ENCODE measurements around the gene RTEL1. TPM values are rescaled to one million over a fixed set of nuclear protein-coding genes. Genes with fewer than 3 reads are reported as not detected.
A peak's percentile ranks its signal among the peaks of the same experiment; 100 is the strongest.

RTEL1 gene
- total and polyA plus RNA-seq, 10 donors, result 7.3 to 49.8 (median 40.2) TPM

DNA sequence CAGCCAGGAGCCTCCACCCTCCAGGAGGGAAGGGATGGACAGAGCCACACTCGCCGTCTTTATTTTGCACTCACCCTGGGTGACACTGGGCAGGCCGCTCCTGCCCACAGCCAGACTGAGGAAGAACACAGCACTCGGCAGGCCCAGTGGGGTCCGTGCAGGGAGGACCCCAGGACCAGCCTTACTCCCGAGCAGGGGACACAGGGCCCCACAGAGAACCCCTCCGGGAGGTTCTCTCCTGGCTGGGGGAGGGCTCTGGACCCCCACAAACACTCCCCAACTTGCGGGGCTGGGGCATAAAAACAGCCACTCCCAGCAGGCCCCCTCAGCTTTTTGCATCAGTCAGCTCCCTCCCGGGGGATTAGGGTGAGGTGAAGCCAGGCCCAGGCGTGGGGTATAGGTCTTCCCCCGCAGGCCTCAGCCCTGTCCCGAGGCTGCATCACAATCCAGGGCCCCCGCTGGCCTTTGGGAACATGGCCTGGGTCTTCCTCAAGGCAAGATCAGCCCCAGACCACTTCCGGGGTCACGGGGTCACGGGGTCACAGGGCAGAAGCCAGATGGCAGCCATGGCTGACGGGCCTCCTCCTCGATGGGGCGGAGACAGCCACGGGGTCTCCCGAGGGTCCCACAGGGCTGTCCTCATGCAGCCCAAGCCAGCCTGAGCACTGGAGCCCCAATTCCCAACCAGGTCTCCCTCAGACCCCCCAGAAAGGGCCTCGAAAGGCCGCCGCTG, 41.5 kb downstream of the RTEL1 start:
- Histone ChIP-seq H3K36me3 (peaks cover 0 to 83% (median 22%) of the 10 kb centered on the region in 6 donors), H3K4me1 (peaks cover 30 to 85% (median 61%) of the 10 kb centered on the region in 6 donors), H3K27me3 (replicated peaks in 1 of 7) (peaks cover 0 to 7% (median 0%) of the 10 kb centered on the region in 7 donors), H3K4me3 (no peak overlapping the region), H3K27ac (peak overlapping the region; percentile 27 to 77 (median 70)), H3K9me3 (no peaks in the 10 kb centered on the region)
- intact Hi-C loops (cut with DNase I; ENCODE audit: low total_unique reads), result loop anchor here (10.0 kb wide), 1 partner anchor 165 kb away; the partner anchor contains the start of genes ABHD16B and TPD52L2
- peak; percentile 70 for DNase-seq
- 80 to 87% (median 82%) methylated on average over 14 to 24 of the region's 24 CpGs for WGBS, 5 donors
- TF ChIP-seq POLR2A (IDR thresholded peaks at IDR 0.05) (no peak), POLR2AphosphoS5 (IDR thresholded peaks at IDR 0.05) (peak in 2 of 3 donors; percentile 17 to 41)

DNA sequence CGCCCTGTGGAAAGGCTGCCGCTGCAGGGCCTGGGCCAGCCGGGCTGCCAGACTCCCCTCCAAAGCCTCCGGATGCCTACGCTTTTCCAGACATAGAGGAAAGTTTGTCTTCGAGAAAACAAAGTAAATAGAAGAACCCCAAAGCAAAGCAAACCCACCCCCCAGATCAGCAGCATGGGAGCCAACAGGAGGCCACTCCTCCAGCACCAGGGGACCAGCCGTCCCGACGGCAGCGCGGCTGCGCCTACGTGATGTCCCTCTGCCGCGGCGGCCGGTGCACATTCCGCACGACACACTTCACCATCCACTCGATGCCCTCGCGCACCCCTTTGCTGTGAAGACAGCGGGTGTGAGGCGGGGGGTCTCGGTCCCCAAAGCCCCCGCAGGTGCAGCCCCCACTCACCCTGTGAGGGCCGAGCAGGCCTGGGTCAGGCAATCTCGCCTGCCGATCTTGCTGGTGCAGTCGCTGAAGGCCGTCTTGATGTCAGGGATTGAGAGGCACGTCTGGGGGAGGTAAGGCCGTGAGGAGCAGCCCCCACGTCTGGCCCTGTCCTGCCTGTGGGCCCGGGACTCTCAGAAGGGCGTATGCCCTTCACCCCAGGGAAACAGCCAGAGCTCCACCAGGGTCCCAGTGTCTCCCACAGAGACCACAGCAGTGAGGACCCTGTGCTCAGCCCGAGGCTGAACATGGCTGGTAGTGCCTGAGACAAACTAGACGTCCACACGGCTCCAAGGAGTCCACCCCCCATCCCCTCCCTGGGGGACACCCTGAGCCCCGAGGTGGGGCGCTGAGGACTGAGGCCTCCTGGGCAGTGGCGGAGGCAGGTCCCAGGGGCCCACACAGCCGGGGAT, 42.3 kb downstream of the RTEL1 start:
- peak overlapping the region in 7 of 8 donors; percentile 7 to 77 (median 71) for H3K27ac ChIP-seq
- DNase-seq, result peak; percentile 69

DNA sequence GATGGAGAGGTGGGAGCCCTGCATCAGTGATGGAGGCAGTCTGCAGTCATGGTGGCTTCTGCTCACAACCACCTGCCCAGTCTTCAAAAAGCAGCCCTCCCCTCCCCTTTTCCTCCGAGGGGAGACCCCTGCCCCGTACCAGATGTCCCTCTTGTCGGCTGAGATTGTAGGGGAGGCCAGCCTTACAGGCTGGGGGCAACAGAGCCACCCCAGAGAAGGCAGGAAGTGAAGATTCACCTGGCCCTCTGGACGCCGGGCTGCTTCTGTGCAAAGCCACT, 42.9 kb downstream of the RTEL1 start:
- H3K4me1 ChIP-seq, result peaks cover 31 to 94% (median 68%) of the 10 kb centered on the region in 6 donors
- H3K27ac ChIP-seq, result peak overlapping the region in 4 of 8 donors; percentile 21 to 77 (median 55)
- TF ChIP-seq POLR2AphosphoS5 (IDR thresholded peaks at IDR 0.05) (no peak), POLR2A (IDR thresholded peaks at IDR 0.05) (no peak)
- TF ChIP-seq, protein P1, sequence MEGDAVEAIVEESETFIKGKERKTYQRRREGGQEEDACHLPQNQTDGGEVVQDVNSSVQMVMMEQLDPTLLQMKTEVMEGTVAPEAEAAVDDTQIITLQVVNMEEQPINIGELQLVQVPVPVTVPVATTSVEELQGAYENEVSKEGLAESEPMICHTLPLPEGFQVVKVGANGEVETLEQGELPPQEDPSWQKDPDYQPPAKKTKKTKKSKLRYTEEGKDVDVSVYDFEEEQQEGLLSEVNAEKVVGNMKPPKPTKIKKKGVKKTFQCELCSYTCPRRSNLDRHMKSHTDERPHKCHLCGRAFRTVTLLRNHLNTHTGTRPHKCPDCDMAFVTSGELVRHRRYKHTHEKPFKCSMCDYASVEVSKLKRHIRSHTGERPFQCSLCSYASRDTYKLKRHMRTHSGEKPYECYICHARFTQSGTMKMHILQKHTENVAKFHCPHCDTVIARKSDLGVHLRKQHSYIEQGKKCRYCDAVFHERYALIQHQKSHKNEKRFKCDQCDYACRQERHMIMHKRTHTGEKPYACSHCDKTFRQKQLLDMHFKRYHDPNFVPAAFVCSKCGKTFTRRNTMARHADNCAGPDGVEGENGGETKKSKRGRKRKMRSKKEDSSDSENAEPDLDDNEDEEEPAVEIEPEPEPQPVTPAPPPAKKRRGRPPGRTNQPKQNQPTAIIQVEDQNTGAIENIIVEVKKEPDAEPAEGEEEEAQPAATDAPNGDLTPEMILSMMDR (IDR thresholded peaks at IDR 0.05 in 8 of 11, conservative IDR thresholded peaks at IDR 0.05 in 3 of 11), result no peak
- WGBS, 5 donors, result 75 to 86% (median 81%) methylated on average over 3 to 5 of the region's 5 CpGs
- H3K4me3 ChIP-seq, result no peak overlapping the region
- peaks cover 0 to 83% (median 35%) of the 10 kb centered on the region in 6 donors for H3K36me3 ChIP-seq
- H3K27me3 ChIP-seq (replicated peaks in 1 of 7), result peaks cover 0 to 7% (median 0%) of the 10 kb centered on the region in 7 donors
- DNase-seq, result peak; percentile 56
- intact Hi-C loops (cut with DNase I; ENCODE audit: low total_unique reads), result loop anchor here (10.0 kb wide), 1 partner anchor 164 kb away; the partner anchor contains the start of genes ABHD16B and TPD52L2
- no peaks in the 10 kb centered on the region for H3K9me3 ChIP-seq

More for the DNA sequence above, 42.3 kb downstream of the RTEL1 start:
- peak in 2 of 3 donors; percentile 46 to 72 for TF ChIP-seq POLR2AphosphoS5 (IDR thresholded peaks at IDR 0.05)
- TF ChIP-seq, protein P1 (IDR thresholded peaks at IDR 0.05 in 8 of 11, conservative IDR thresholded peaks at IDR 0.05 in 3 of 11), result no peak
- Histone ChIP-seq H3K4me3 (no peak overlapping the region), H3K27me3 (replicated peaks in 1 of 7) (peaks cover 0 to 7% (median 0%) of the 10 kb centered on the region in 7 donors), H3K9me3 (no peaks in the 10 kb centered on the region), H3K36me3 (peaks cover 0 to 83% (median 30%) of the 10 kb centered on the region in 6 donors), H3K4me1 (peaks cover 30 to 93% (median 67%) of the 10 kb centered on the region in 6 donors)
- intact Hi-C loops (cut with DNase I; ENCODE audit: low total_unique reads), result loop anchor here (10.0 kb wide), 1 partner anchor 164 kb away; the partner anchor contains the start of genes ABHD16B and TPD52L2
- WGBS, 5 donors, result 86 to 91% (median 89%) methylated on average over 32 to 43 of the region's 43 CpGs

DNA sequence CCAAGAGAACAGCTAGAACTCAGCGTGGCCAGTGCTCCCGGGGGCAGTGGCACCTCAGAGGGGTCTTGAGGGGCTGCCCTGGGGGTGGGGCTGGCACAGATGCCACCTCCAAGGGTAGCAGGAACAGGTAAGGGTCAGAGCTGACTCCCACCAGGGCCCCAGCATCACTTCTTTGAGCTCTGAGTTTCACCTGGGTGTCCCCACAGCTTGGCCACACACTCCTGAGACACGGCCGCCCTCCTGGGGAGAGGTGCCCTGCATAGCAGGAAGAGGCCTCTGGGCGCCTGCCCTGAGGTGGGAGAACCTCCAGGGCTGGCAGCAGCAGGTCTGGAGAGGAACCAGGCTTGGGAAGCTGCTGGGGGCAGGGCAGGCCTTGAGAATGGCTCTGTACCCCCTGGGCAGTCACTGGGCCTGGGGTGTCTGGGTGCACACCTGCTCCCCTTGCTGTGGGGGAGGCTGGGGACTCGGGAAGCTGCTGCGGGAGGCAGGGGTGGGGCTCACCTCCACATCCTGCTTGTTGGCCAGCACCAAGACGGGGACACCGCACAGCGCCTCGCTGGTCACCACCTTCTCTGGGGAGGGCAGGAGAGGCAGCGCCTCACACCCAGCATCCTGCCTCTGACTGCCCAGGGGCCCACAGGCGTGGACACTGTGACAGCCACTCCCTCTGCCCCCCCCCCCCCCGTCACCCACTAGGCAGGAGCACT, 43.4 kb downstream of the RTEL1 start:
- WGBS, 5 donors, result 71 to 85% (median 79%) methylated on average over 7 to 14 of the region's 14 CpGs
- peak; percentile 72 for DNase-seq
- Histone ChIP-seq H3K27ac (peak overlapping the region in 6 of 8 donors; percentile 20 to 77 (median 34)), H3K27me3 (replicated peaks in 1 of 7) (peaks cover 0 to 6% (median 0%) of the 10 kb centered on the region in 7 donors), H3K9me3 (no peaks in the 10 kb centered on the region), H3K4me3 (no peak overlapping the region), H3K4me1 (peaks cover 31 to 94% (median 68%) of the 10 kb centered on the region in 6 donors), H3K36me3 (peaks cover 0 to 86% (median 40%) of the 10 kb centered on the region in 6 donors)
- TF ChIP-seq, protein P1 (IDR thresholded peaks at IDR 0.05 in 8 of 11, conservative IDR thresholded peaks at IDR 0.05 in 3 of 11), result no peak
- peak; percentile 11 to 69 (median 38) for TF ChIP-seq POLR2AphosphoS5 (IDR thresholded peaks at IDR 0.05)
- intact Hi-C loops (cut with DNase I; ENCODE audit: low total_unique reads), result loop anchor here (10.0 kb wide), 1 partner anchor 163 kb away; the partner anchor contains the start of genes ABHD16B and TPD52L2
